ENCODE results near the gene ATXN7L3. TPM values are rescaled to one million over a fixed set of nuclear protein-coding genes. Genes with fewer than 3 reads are reported as not detected.

ATXN7L3 gene
- total and polyA plus RNA-seq, 2 donors from 2014 or later = 20.0 to 64.8 TPM

- intact Hi-C loops (cut with DNase I) = no loop called here
- TF ChIP-seq CTCF (IDR thresholded peaks at IDR 0.05; ENCODE audit: borderline replicate concordance, extremely low read depth, insufficient read depth) = no peak
- Histone ChIP-seq H3K9me3 (ENCODE audit: control insufficient read depth in 2 of 3, insufficient read depth in 1 of 3, low read length in 3 of 3) (no peaks in the 10 kb centered on the region), H3K27me3 (ENCODE audit: control insufficient read depth, insufficient read depth, low read length) (no peaks in the 10 kb centered on the region), H3K27ac (ENCODE audit: low read depth in 2 of 2, low read length in 2 of 2) (peak overlapping the region; percentile 96 to 98), H3K9ac (ENCODE audit: low read length in 3 of 3) (peak overlapping the region; percentile 74 to 99 (median 80)), H3K4me3 (ENCODE audit: low read length in 3 of 3) (peak overlapping the region; percentile 86 to 98 (median 93)), H3K4me1 (ENCODE audit: control insufficient read depth in 2 of 3, insufficient read depth in 2 of 3, low read depth in 1 of 3, low read length in 3 of 3) (peaks cover 3 to 11% (median 10%) of the 10 kb centered on the region in 3 donors), H3K36me3 (ENCODE audit: control insufficient read depth in 2 of 3, insufficient read depth in 3 of 3, low read length in 3 of 3) (peaks cover 0 to 8% (median 7%) of the 10 kb centered on the region in 3 donors)
- FAIRE-seq (no peak), DNase-seq (peak in 2 of 5 donors; percentile 38 to 93)
Measured at GRCh38 chr17:44187131-44187899, 12.4 kb downstream of the ATXN7L3 start.

GRCh38 chr17:44186307-44187130 is 13.2 kb downstream of the ATXN7L3 start, which contains the start of gene TMUB2:
TSS of gene TMUB2 (plus strand) at chr17:44186972. CDS start at chr17:44187709, 737 bp downstream.
- peak; percentile 2 for TF ChIP-seq CTCF (IDR thresholded peaks at IDR 0.05; ENCODE audit: borderline replicate concordance, extremely low read depth, insufficient read depth)
- DNase-seq (peak; percentile 99 to 100 (median 100)), FAIRE-seq (peak; percentile 99)
- intact Hi-C loops (cut with DNase I) = no loop called here
- peaks cover 0 to 15% (median 14%) of the 10 kb centered on the region in 3 donors for H3K36me3 ChIP-seq (ENCODE audit: control insufficient read depth in 2 of 3, insufficient read depth in 3 of 3, low read length in 3 of 3)
- no peaks in the 10 kb centered on the region for H3K27me3 ChIP-seq (ENCODE audit: control insufficient read depth, insufficient read depth, low read length)
- H3K4me3 ChIP-seq (ENCODE audit: low read length in 3 of 3) = peak within 1 kb of the TSS; percentile 86 to 98 (median 93)
- H3K9me3 ChIP-seq (ENCODE audit: control insufficient read depth in 2 of 3, insufficient read depth in 1 of 3, low read length in 3 of 3) = no peaks in the 10 kb centered on the region
- peak within 1 kb of the TSS; percentile 80 to 99 (median 81) for H3K9ac ChIP-seq (ENCODE audit: low read length in 3 of 3)
- H3K27ac ChIP-seq (ENCODE audit: low read depth in 2 of 2, low read length in 2 of 2) = peak within 1 kb of the TSS; percentile 96 to 98
- H3K4me1 ChIP-seq (ENCODE audit: control insufficient read depth in 2 of 3, insufficient read depth in 2 of 3, low read depth in 1 of 3, low read length in 3 of 3) = peaks cover 3 to 19% (median 10%) of the 10 kb centered on the region in 3 donors

- peaks cover 3 to 19% (median 10%) of the 10 kb centered on the region in 3 donors for H3K4me1 ChIP-seq (ENCODE audit: control insufficient read depth in 2 of 3, insufficient read depth in 2 of 3, low read depth in 1 of 3, low read length in 3 of 3)
- FAIRE-seq (no peak), DNase-seq (no peak)
- H3K27me3 ChIP-seq (ENCODE audit: control insufficient read depth, insufficient read depth, low read length) = no peaks in the 10 kb centered on the region
- no peaks in the 10 kb centered on the region for H3K9me3 ChIP-seq (ENCODE audit: control insufficient read depth in 2 of 3, insufficient read depth in 1 of 3, low read length in 3 of 3)
- no peak for TF ChIP-seq CTCF (IDR thresholded peaks at IDR 0.05; ENCODE audit: borderline replicate concordance, extremely low read depth, insufficient read depth)
- no peak overlapping the region for H3K27ac ChIP-seq (ENCODE audit: low read depth in 2 of 2, low read length in 2 of 2)
- peaks cover 0 to 9% (median 8%) of the 10 kb centered on the region in 3 donors for H3K36me3 ChIP-seq (ENCODE audit: control insufficient read depth in 2 of 3, insufficient read depth in 3 of 3, low read length in 3 of 3)
- no peak overlapping the region for H3K4me3 ChIP-seq (ENCODE audit: low read length in 3 of 3)
- H3K9ac ChIP-seq (ENCODE audit: low read length in 3 of 3) = no peak overlapping the region
- intact Hi-C loops (cut with DNase I) = no loop called here
Measured at GRCh38 chr17:44184212-44184810, 15.4 kb downstream of the ATXN7L3 start.
